DMS53 (cell line): ENCODE measurements around the gene PPDPF.

Source experiments
- DNase-seq: peaks from one replicate; lab custom pipeline; 2025; lab: John Stamatoyannopoulos, UW

Gene PPDPF

GRCh38 chr20:63538204-63539091, 17.9 kb downstream of the PPDPF start:
- peak; percentile 89 for DNase-seq

GRCh38 chr20:63539092-63539430, 18.5 kb downstream of the PPDPF start:
- no peak for DNase-seq

- DNase-seq = no peak
Observed at GRCh38 chr20:63539441-63540370, 19.1 kb downstream of the PPDPF start.

- peak; percentile 55 for DNase-seq
Observed at GRCh38 chr20:63540417-63541186, 20.0 kb downstream of the PPDPF start.

- no peak for DNase-seq
Observed at GRCh38 chr20:63541371-63541770, 20.8 kb downstream of the PPDPF start.

- no peak for DNase-seq
Observed at GRCh38 chr20:63542031-63542559, 21.5 kb downstream of the PPDPF start.

GRCh38 chr20:63542696-63543095, 22.1 kb downstream of the PPDPF start:
- no peak for DNase-seq

- DNase-seq = no peak
Observed at GRCh38 chr20:63543131-63543530, 22.6 kb downstream of the PPDPF start.

GRCh38 chr20:63543733-63544132, 23.2 kb downstream of the PPDPF start:
- no peak for DNase-seq

- DNase-seq = peak; percentile 30
Observed at GRCh38 chr20:63544241-63544957, 23.8 kb downstream of the PPDPF start.

- no peak for DNase-seq
Observed at GRCh38 chr20:63544958-63545516, 24.5 kb downstream of the PPDPF start.

GRCh38 chr20:63545814-63546213, 25.2 kb downstream of the PPDPF start:
- DNase-seq = no peak

- DNase-seq = peak; percentile 32
Observed at GRCh38 chr20:63546256-63546955, 25.8 kb downstream of the PPDPF start.

- DNase-seq = no peak
Observed at GRCh38 chr20:63546956-63547724, 26.6 kb downstream of the PPDPF start.

GRCh38 chr20:63547725-63548480, 27.3 kb downstream of the PPDPF start, which contains the start of gene SRMS:
TSS of gene SRMS (minus strand) at chr20:63547749. CDS start at chr20:63547463, 286 bp downstream.
- no peak for DNase-seq

- no peak for DNase-seq
Observed at GRCh38 chr20:63548542-63548941, 28.0 kb downstream of the PPDPF start.

GRCh38 chr20:63549019-63549418, 28.5 kb downstream of the PPDPF start:
- no peak for DNase-seq

GRCh38 chr20:63549679-63550282, 29.2 kb downstream of the PPDPF start:
- no peak for DNase-seq
